ENCODE measurements around the gene WDR54.

GRCh38 chr2:74416778-74417177 lies 4.8 kb upstream of the WDR54 start:
- TF ChIP-seq EZH2 (IDR thresholded peaks at IDR 0.05; ENCODE audit: borderline replicate concordance, low read depth, low read length, severe bottlenecking) (no peak), CTCF (IDR thresholded peaks at IDR 0.05; ENCODE audit: borderline replicate concordance, extremely low read depth, low read length, poor library complexity, severe bottlenecking) (no peak)

Data from DND-41 (cell line).